CD4-positive, alpha-beta T cell treated with Interleukin-17A for 4 hours (primary cell): ENCODE measurements around the gene SKI.

Experiments used
- DNase-seq: peaks from one replicate; pipeline ENCODE4 v3.0.0-alpha.2; 2020; ENCODE audit warnings: mixed read lengths

The SKI gene

GRCh38 chr1:2228157-2228594 is at the start of gene SKI:
TSS of gene SKI (plus strand) at chr1:2228319. CDS start at chr1:2228767, 448 bp downstream.
- DNase-seq: no peak

- no peak for DNase-seq
Observed at GRCh38 chr1:2178875-2179274, 49.2 kb upstream of the SKI start.

- no peak for DNase-seq
Observed at GRCh38 chr1:2179283-2180013, 48.7 kb upstream of the SKI start.

GRCh38 chr1:2180297-2181245 is 47.5 kb upstream of the SKI start:
- no peak for DNase-seq

GRCh38 chr1:2181271-2181670 is 46.8 kb upstream of the SKI start:
- DNase-seq: no peak

- DNase-seq: no peak
Observed at GRCh38 chr1:2181752-2182151, 46.4 kb upstream of the SKI start.

GRCh38 chr1:2182376-2182775 is 45.7 kb upstream of the SKI start:
- DNase-seq: no peak

GRCh38 chr1:2183937-2184334 is 44.2 kb upstream of the SKI start:
- DNase-seq: no peak

GRCh38 chr1:2184531-2184930 is 43.6 kb upstream of the SKI start:
- no peak for DNase-seq

GRCh38 chr1:2184934-2185333 is 43.2 kb upstream of the SKI start:
- no peak for DNase-seq

- no peak for DNase-seq
Observed at GRCh38 chr1:2185880-2186855, 42.0 kb upstream of the SKI start.

- DNase-seq: no peak
Observed at GRCh38 chr1:2186901-2187300, 41.2 kb upstream of the SKI start.

GRCh38 chr1:2187619-2188018 is 40.5 kb upstream of the SKI start:
- no peak for DNase-seq

GRCh38 chr1:2188336-2188735 is 39.8 kb upstream of the SKI start:
- DNase-seq: no peak

- DNase-seq: peak; percentile 95
Observed at GRCh38 chr1:2189459-2190425, 38.4 kb upstream of the SKI start.

- no peak for DNase-seq
Observed at GRCh38 chr1:2190491-2190976, 37.6 kb upstream of the SKI start.

- DNase-seq: no peak
Observed at GRCh38 chr1:2192031-2192995, 35.8 kb upstream of the SKI start.

- DNase-seq: no peak
Observed at GRCh38 chr1:2193514-2194281, 34.4 kb upstream of the SKI start.

- peak; percentile 89 for DNase-seq
Observed at GRCh38 chr1:2194319-2194897, 33.7 kb upstream of the SKI start, which contains the start of gene FAAP20. TSS of gene FAAP20 (minus strand) at chr1:2194772. CDS start at chr1:2194749, 23 bp downstream.
